Endothelial cell of umbilical vein (primary cell): Measurements from ENCODE around the gene DIS3L2.

Experiments
- CTCF ChIP-seq, 2 donors: IDR thresholded peaks; 1 replicate in 1 of 2; 2 replicates in 1 of 2; pipeline ENCODE4 v1.5.1; 2011; ENCODE audit warnings: low read length in 2 of 2, mild to moderate bottlenecking in 2 of 2, moderate library complexity in 2 of 2, control low read depth in 1 of 2, inconsistent platforms in 1 of 2, low read depth in 1 of 2; ENCODE audit not compliant: insufficient read depth in 1 of 2; ENCODE audit errors: extremely low read depth in 1 of 2
- MYC ChIP-seq: IDR thresholded peaks from one replicate; pipeline ENCODE4 v1.6.1; 2011; ENCODE audit warnings: mild to moderate bottlenecking, low read depth, low read length
- POLR2A ChIP-seq: IDR thresholded peaks from 2 replicates; pipeline ENCODE4 v1.6.1; 2012; ENCODE audit warnings: low read depth, mild to moderate bottlenecking, control low read depth, low read length
- POLR2AphosphoS5 ChIP-seq: IDR thresholded peaks from 2 replicates; pipeline ENCODE4 v1.6.1; 2012; ENCODE audit warnings: low read depth, mild to moderate bottlenecking, control low read depth, low read length, moderate library complexity; ENCODE audit not compliant: insufficient read depth

GRCh38 chr2:232345251-232345650 is 383.7 kb downstream of the DIS3L2 start:
- TF ChIP-seq CTCF (IDR thresholded peaks at IDR 0.05; ENCODE audit: extremely low read depth in 1 of 2, insufficient read depth in 1 of 2, low read depth in 1 of 2, low read length in 2 of 2) (no peak), POLR2A (no peak), POLR2AphosphoS5 (no peak), MYC (no peak)
